Vagina (tissue), 2 donors: Measurements from ENCODE around the gene CSRNP3. TPM values are rescaled to one million over a fixed set of nuclear protein-coding genes. Genes with fewer than 3 reads are reported as not detected.

Experiments
- DNase-seq, 2 donors: peaks; one replicate each; pipeline ENCODE4 v3.0.0-alpha.2; 2017; ENCODE audit errors: extremely low spot score in 2 of 2
- H3K27ac ChIP-seq: fragments of 200-600 bp; sonication (generic); one replicate; pipeline ENCODE4 v1.5.1; 2019
- H3K27me3 ChIP-seq: fragments of 200-600 bp; sonication (generic); one replicate; pipeline ENCODE4 v1.5.1; 2019
- H3K36me3 ChIP-seq, 2 donors: fragments of 200-600 bp; sonication (generic); one replicate each; pipeline ENCODE4 v1.5.1; 2017 to 2019
- H3K4me1 ChIP-seq: fragments of 200-600 bp; sonication (generic); one replicate; pipeline ENCODE4 v1.5.1; 2019
- H3K4me3 ChIP-seq, 2 donors: fragments of 200-600 bp; sonication (generic); 1 replicate in 1 of 2; 2 replicates in 1 of 2; pipeline ENCODE4 v1.5.1; 2016 to 2019
- H3K9me3 ChIP-seq: fragments of 200-600 bp; sonication (generic); one replicate; pipeline ENCODE4 v1.5.1; 2019
- POLR2A ChIP-seq, 2 donors: fragments of 450-650 bp; IDR thresholded peaks; one replicate each; pipeline ENCODE4 v1.6.1; 2017; ENCODE audit warnings: antibody characterized with exemption in 2 of 2, mild to moderate bottlenecking in 2 of 2, moderate library complexity in 2 of 2
- POLR2AphosphoS5 ChIP-seq, 2 donors: sonication (generic); formaldehyde crosslinking; IDR thresholded peaks; one replicate each; pipeline ENCODE4 v1.9.0; 2017; ENCODE audit warnings: antibody characterized with exemption in 2 of 2, mild to moderate bottlenecking in 2 of 2, low read depth in 1 of 2; ENCODE audit not compliant: insufficient read depth in 1 of 2
- intact Hi-C: fragments of 100-400 bp; cut with DNase I; formaldehyde crosslinking; loops from one replicate; pipeline ENCODE4 v1.15.1; 2023
- total RNA-seq: library from RNA; depleted of rRNA; stranded (reverse); fragments of >200 nt; gene quantifications from one replicate; pipeline ENCODE4 v1.2.3, GENCODE V29; 2016
- TF ChIP-seq, protein P1 (sequence below), 3 experiments: fragments of 450-650 bp in 2 of 3; fragments of 200-600 bp in 1 of 3; sonication (generic) in 1 of 3; IDR thresholded peaks; one replicate each; pipeline ENCODE4 v1.5.1; 2017 to 2019; ENCODE audit warnings: antibody characterized with exemption in 3 of 3, mild to moderate bottlenecking in 2 of 3, moderate library complexity in 2 of 3

The CSRNP3 gene
- total RNA-seq, 1 donor from 2014 or later = 2.7 TPM

GRCh38 chr2:165706960-165707487 lies 237.5 kb downstream of the CSRNP3 start:
- Histone ChIP-seq H3K36me3 (no peaks in the 10 kb centered on the region), H3K4me1 (no peaks in the 10 kb centered on the region), H3K4me3 (no peak overlapping the region), H3K27me3 (no peaks in the 10 kb centered on the region), H3K27ac (no peak overlapping the region), H3K9me3 (no peaks in the 10 kb centered on the region)
- no peak for DNase-seq
- TF ChIP-seq, protein P1, sequence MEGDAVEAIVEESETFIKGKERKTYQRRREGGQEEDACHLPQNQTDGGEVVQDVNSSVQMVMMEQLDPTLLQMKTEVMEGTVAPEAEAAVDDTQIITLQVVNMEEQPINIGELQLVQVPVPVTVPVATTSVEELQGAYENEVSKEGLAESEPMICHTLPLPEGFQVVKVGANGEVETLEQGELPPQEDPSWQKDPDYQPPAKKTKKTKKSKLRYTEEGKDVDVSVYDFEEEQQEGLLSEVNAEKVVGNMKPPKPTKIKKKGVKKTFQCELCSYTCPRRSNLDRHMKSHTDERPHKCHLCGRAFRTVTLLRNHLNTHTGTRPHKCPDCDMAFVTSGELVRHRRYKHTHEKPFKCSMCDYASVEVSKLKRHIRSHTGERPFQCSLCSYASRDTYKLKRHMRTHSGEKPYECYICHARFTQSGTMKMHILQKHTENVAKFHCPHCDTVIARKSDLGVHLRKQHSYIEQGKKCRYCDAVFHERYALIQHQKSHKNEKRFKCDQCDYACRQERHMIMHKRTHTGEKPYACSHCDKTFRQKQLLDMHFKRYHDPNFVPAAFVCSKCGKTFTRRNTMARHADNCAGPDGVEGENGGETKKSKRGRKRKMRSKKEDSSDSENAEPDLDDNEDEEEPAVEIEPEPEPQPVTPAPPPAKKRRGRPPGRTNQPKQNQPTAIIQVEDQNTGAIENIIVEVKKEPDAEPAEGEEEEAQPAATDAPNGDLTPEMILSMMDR (IDR thresholded peaks at IDR 0.05) = no peak
- TF ChIP-seq POLR2AphosphoS5 (IDR thresholded peaks at IDR 0.05; ENCODE audit: insufficient read depth in 1 of 2, low read depth in 1 of 2) (no peak), POLR2A (IDR thresholded peaks at IDR 0.05) (no peak)
- intact Hi-C loops = no loop called here

GRCh38 chr2:165716091-165716490 lies 246.6 kb downstream of the CSRNP3 start:
- Histone ChIP-seq H3K4me1 (no peaks in the 10 kb centered on the region), H3K27me3 (no peaks in the 10 kb centered on the region), H3K9me3 (no peaks in the 10 kb centered on the region), H3K27ac (no peak overlapping the region), H3K4me3 (no peak overlapping the region), H3K36me3 (no peaks in the 10 kb centered on the region)
- no peak for TF ChIP-seq POLR2A (IDR thresholded peaks at IDR 0.05)
- TF ChIP-seq, protein P1 (IDR thresholded peaks at IDR 0.05) = no peak
- TF ChIP-seq POLR2AphosphoS5 (IDR thresholded peaks at IDR 0.05; ENCODE audit: insufficient read depth in 1 of 2, low read depth in 1 of 2) = no peak
- intact Hi-C loops = no loop called here
- DNase-seq = no peak

GRCh38 chr2:165718610-165719210 lies 249.2 kb downstream of the CSRNP3 start:
- TF ChIP-seq, protein P1 (IDR thresholded peaks at IDR 0.05) = no peak
- no peak for TF ChIP-seq POLR2A (IDR thresholded peaks at IDR 0.05)
- TF ChIP-seq POLR2AphosphoS5 (IDR thresholded peaks at IDR 0.05; ENCODE audit: insufficient read depth in 1 of 2, low read depth in 1 of 2) = no peak
- Histone ChIP-seq H3K4me3 (no peak overlapping the region), H3K9me3 (no peaks in the 10 kb centered on the region), H3K27me3 (no peaks in the 10 kb centered on the region), H3K27ac (no peak overlapping the region), H3K36me3 (no peaks in the 10 kb centered on the region), H3K4me1 (no peaks in the 10 kb centered on the region)
- DNase-seq = no peak
- intact Hi-C loops = no loop called here

DNA sequence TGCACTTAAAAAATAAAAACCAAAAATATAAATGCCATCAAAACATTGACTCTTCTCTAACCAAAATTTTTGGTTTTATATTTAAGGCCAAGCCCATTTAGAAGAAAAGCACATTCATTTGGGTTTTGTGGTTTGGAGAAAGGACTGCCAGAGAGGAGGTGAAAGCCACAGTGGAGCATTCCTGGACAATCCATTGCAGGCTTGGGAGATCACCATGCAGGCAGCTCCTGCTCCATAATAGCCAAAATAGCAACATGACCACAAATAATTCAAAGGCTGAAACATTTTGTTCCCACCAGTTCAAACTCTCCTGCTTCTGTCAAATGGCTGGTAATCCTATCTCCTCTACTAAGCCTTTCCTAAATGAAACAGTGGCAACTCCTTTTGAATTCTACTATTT lies 251.0 kb downstream of the CSRNP3 start:
- H3K4me3 ChIP-seq = no peak overlapping the region
- no peaks in the 10 kb centered on the region for H3K9me3 ChIP-seq
- no peaks in the 10 kb centered on the region for H3K36me3 ChIP-seq
- TF ChIP-seq POLR2AphosphoS5 (IDR thresholded peaks at IDR 0.05; ENCODE audit: insufficient read depth in 1 of 2, low read depth in 1 of 2) (no peak), POLR2A (IDR thresholded peaks at IDR 0.05) (no peak)
- TF ChIP-seq, protein P1 (IDR thresholded peaks at IDR 0.05) = no peak
- no peaks in the 10 kb centered on the region for H3K4me1 ChIP-seq
- H3K27ac ChIP-seq = no peak overlapping the region
- no peak for DNase-seq
- intact Hi-C loops = no loop called here
- H3K27me3 ChIP-seq = no peaks in the 10 kb centered on the region

DNA sequence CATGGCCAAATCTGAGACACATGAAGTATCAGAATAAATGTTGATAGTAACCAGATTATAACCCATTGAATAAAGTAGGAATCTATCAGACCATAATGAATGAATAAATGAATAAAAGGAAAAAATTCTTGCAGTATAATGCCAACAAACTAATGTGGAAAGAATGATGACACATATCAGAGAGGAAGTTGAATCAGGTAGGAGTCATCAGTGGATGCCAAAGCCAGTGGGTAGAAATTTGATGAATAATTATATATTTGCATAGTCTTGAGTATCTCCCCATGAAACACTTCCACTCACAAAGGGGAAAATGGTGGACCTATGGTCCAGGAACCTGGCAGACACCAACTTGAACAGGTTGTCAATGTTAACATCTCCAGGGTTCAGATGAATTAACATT lies 255.9 kb downstream of the CSRNP3 start:
- H3K4me1 ChIP-seq = no peaks in the 10 kb centered on the region
- no peaks in the 10 kb centered on the region for H3K9me3 ChIP-seq
- no peak overlapping the region for H3K4me3 ChIP-seq
- intact Hi-C loops = no loop called here
- H3K36me3 ChIP-seq = no peaks in the 10 kb centered on the region
- H3K27ac ChIP-seq = no peak overlapping the region
- no peak for DNase-seq
- no peaks in the 10 kb centered on the region for H3K27me3 ChIP-seq
- no peak for TF ChIP-seq POLR2A (IDR thresholded peaks at IDR 0.05)
- TF ChIP-seq, protein P1 (IDR thresholded peaks at IDR 0.05) = no peak
- TF ChIP-seq POLR2AphosphoS5 (IDR thresholded peaks at IDR 0.05; ENCODE audit: insufficient read depth in 1 of 2, low read depth in 1 of 2) = no peak
